HepG2 (cell line): ENCODE measurements around the gene NEAT1.
A peak's percentile ranks its signal among the peaks of the same experiment; 100 is the strongest.

Experiments
- CREM ChIP-seq, 2 experiments: sonication (generic) in 1 of 2; formaldehyde crosslinking in 1 of 2; IDR thresholded peaks; 2 replicates each; pipeline versions ENCODE4 v1.4.0 to v1.6.1; 2016 to 2020; ENCODE audit warnings: antibody characterized with exemption in 1 of 2, mild to moderate bottlenecking in 1 of 2, missing genetic modification reagents in 1 of 2
- CTCF ChIP-seq: sonication (generic); formaldehyde crosslinking; IDR thresholded peaks from 2 replicates; pipeline ENCODE4 v1.5.0; 2020; ENCODE audit warnings: mild to moderate bottlenecking, missing genetic modification reagents, moderate library complexity
- EZH2 ChIP-seq: conservative IDR thresholded peaks from 2 replicates; pipeline ENCODE4 v1.6.1; 2012; ENCODE audit warnings: mild to moderate bottlenecking, low read depth, low read length, moderate library complexity
- HNF4A ChIP-seq: sonication (generic); formaldehyde crosslinking; IDR thresholded peaks from 2 replicates; pipeline ENCODE4 v1.4.0; 2020; ENCODE audit warnings: missing genetic modification reagents
- MAX ChIP-seq: IDR thresholded peaks from 2 replicates; pipeline ENCODE4 v1.6.1; 2012; ENCODE audit warnings: inconsistent platforms
- PLSCR1 ChIP-seq: sonication (generic); formaldehyde crosslinking; IDR thresholded peaks from 2 replicates; pipeline ENCODE4 v1.5.0; 2020; ENCODE audit warnings: missing genetic modification reagents, mild to moderate bottlenecking, borderline replicate concordance
- POLR2AphosphoS5 ChIP-seq: IDR thresholded peaks from 2 replicates; pipeline ENCODE4 v1.6.1; 2012; ENCODE audit warnings: low read depth, low read length
- RBM22 ChIP-seq: fragments of 200-400 bp; formaldehyde crosslinking; optimal IDR thresholded peaks from 2 replicates; pipeline ENCODE3; 2017; ENCODE audit warnings: mild to moderate bottlenecking, low read length, moderate library complexity
- REXO4 ChIP-seq: sonication (generic); formaldehyde crosslinking; IDR thresholded peaks from 2 replicates; pipeline ENCODE4 v1.8.0; 2022; ENCODE audit warnings: missing genetic modification reagents, mild to moderate bottlenecking, borderline replicate concordance
- TGIF2 ChIP-seq: IDR thresholded peaks from 2 replicates; pipeline ENCODE4 v1.6.1; 2016; ENCODE audit warnings: control low read depth, missing compliant biosample characterization
- ZBTB2 ChIP-seq: sonication (generic); formaldehyde crosslinking; IDR thresholded peaks from 2 replicates; pipeline ENCODE4 v1.8.0; 2022; ENCODE audit warnings: low read depth, missing genetic modification reagents
- ZNF224 ChIP-seq: sonication (generic); formaldehyde crosslinking; IDR thresholded peaks from 2 replicates; pipeline ENCODE4 v1.5.0; 2020; ENCODE audit warnings: mild to moderate bottlenecking, missing genetic modification reagents

- no peak for TF ChIP-seq CREM (IDR thresholded peaks at IDR 0.05)
- TF ChIP-seq CREM (CRISPR knock-in tag; IDR thresholded peaks at IDR 0.05): no peak
- no peak for TF ChIP-seq HNF4A
- TF ChIP-seq PLSCR1 (CRISPR knock-in tag): no peak
- TF ChIP-seq RBM22: peak; percentile 80
- TF ChIP-seq CTCF: no peak
- no peak for TF ChIP-seq EZH2
- no peak for TF ChIP-seq MAX
- TF ChIP-seq REXO4 (CRISPR knock-in tag): no peak
- TF ChIP-seq POLR2AphosphoS5: peak; percentile 79
- TF ChIP-seq TGIF2 (CRISPR knock-in tag): no peak
- TF ChIP-seq ZBTB2 (CRISPR knock-in tag): no peak
- TF ChIP-seq ZNF224 (CRISPR knock-in tag): peak; percentile 71; the same call in 1 of the 2 replicates
Observed at GRCh38 chr11:65424205-65425104, 1.9 kb downstream of the NEAT1 start.
